ENCODE data around the gene DLL4.

Gene DLL4

GRCh38 chr15:40928821-40929659 is at the start of gene DLL4:
Gene DLL4 (plus strand): TSS chr15:40929340. CDS start chr15:40929669, 329 bp downstream.
- Histone ChIP-seq H3K4me3 (ENCODE audit: low read depth, low read length) (peak within 1 kb of the TSS; percentile 80), H3K36me3 (ENCODE audit: control insufficient read depth, insufficient read depth, low read length) (no peaks in the 10 kb centered on the region), H3K27me3 (ENCODE audit: control insufficient read depth, insufficient read depth, low read length) (peaks cover 100% of the 10 kb centered on the region), H3K27ac (ENCODE audit: low read depth, low read length) (no peak within 1 kb of the TSS), H3K9me3 (ENCODE audit: control insufficient read depth, insufficient read depth, low read depth, low read length) (no peaks in the 10 kb centered on the region), H3K9ac (ENCODE audit: low read length) (no peak within 1 kb of the TSS), H3K4me1 (ENCODE audit: control insufficient read depth, insufficient read depth, low read length) (peaks cover 42% of the 10 kb centered on the region)

GRCh38 chr15:40879609-40880008 is 49.5 kb upstream of the DLL4 start:
- Histone ChIP-seq H3K9ac (ENCODE audit: low read length) (no peak overlapping the region), H3K27ac (ENCODE audit: low read depth, low read length) (no peak overlapping the region), H3K36me3 (ENCODE audit: control insufficient read depth, insufficient read depth, low read length) (no peaks in the 10 kb centered on the region), H3K4me3 (ENCODE audit: low read depth, low read length) (no peak overlapping the region), H3K27me3 (ENCODE audit: control insufficient read depth, insufficient read depth, low read length) (peaks cover 1% of the 10 kb centered on the region), H3K4me1 (ENCODE audit: control insufficient read depth, insufficient read depth, low read length) (peaks cover 6% of the 10 kb centered on the region), H3K9me3 (ENCODE audit: control insufficient read depth, insufficient read depth, low read depth, low read length) (peaks cover 4% of the 10 kb centered on the region; the same call in 1 of the 2 replicates)

GRCh38 chr15:40881351-40881750 is 47.8 kb upstream of the DLL4 start:
- Histone ChIP-seq H3K4me3 (ENCODE audit: low read depth, low read length) (no peak overlapping the region), H3K27me3 (ENCODE audit: control insufficient read depth, insufficient read depth, low read length) (no peaks in the 10 kb centered on the region), H3K36me3 (ENCODE audit: control insufficient read depth, insufficient read depth, low read length) (no peaks in the 10 kb centered on the region), H3K9me3 (ENCODE audit: control insufficient read depth, insufficient read depth, low read depth, low read length) (peaks cover 4% of the 10 kb centered on the region; the same call in 1 of the 2 replicates), H3K9ac (ENCODE audit: low read length) (no peak overlapping the region), H3K27ac (ENCODE audit: low read depth, low read length) (no peak overlapping the region), H3K4me1 (ENCODE audit: control insufficient read depth, insufficient read depth, low read length) (peaks cover 6% of the 10 kb centered on the region)

DNA sequence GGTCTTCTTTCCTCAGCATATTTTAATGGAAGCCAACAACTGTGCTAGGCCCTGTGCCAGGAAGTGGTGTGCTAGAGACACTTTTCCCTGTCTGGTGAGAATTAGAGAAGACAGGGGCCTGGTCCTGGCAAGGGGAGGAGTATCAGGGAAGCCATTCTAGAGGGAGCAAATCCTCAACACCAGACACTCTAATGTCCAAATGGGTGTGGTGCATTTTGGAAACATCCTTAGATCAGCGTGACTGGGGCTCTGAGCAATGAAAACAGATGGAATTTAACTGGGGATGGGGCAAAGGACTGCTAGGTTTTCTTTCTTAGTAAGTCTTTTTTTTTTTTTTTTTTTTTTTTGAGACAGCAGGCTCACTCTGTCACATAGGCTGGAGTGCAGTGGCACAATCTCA is 42.6 kb upstream of the DLL4 start:
- H3K9ac ChIP-seq (ENCODE audit: low read length), result no peak overlapping the region
- no peaks in the 10 kb centered on the region for H3K27me3 ChIP-seq (ENCODE audit: control insufficient read depth, insufficient read depth, low read length)
- no peak overlapping the region for H3K27ac ChIP-seq (ENCODE audit: low read depth, low read length)
- H3K4me3 ChIP-seq (ENCODE audit: low read depth, low read length), result no peak overlapping the region
- H3K4me1 ChIP-seq (ENCODE audit: control insufficient read depth, insufficient read depth, low read length), result no peaks in the 10 kb centered on the region
- H3K9me3 ChIP-seq (ENCODE audit: control insufficient read depth, insufficient read depth, low read depth, low read length), result peaks cover 4% of the 10 kb centered on the region; the same call in 1 of the 2 replicates
- H3K36me3 ChIP-seq (ENCODE audit: control insufficient read depth, insufficient read depth, low read length), result no peaks in the 10 kb centered on the region

GRCh38 chr15:40889112-40889511 is 40.0 kb upstream of the DLL4 start:
- Histone ChIP-seq H3K9ac (ENCODE audit: low read length) (no peak overlapping the region), H3K9me3 (ENCODE audit: control insufficient read depth, insufficient read depth, low read depth, low read length) (no peaks in the 10 kb centered on the region), H3K27me3 (ENCODE audit: control insufficient read depth, insufficient read depth, low read length) (peaks cover 16% of the 10 kb centered on the region), H3K27ac (ENCODE audit: low read depth, low read length) (no peak overlapping the region), H3K36me3 (ENCODE audit: control insufficient read depth, insufficient read depth, low read length) (no peaks in the 10 kb centered on the region), H3K4me1 (ENCODE audit: control insufficient read depth, insufficient read depth, low read length) (no peaks in the 10 kb centered on the region), H3K4me3 (ENCODE audit: low read depth, low read length) (no peak overlapping the region)

- Histone ChIP-seq H3K9ac (ENCODE audit: low read length) (no peak overlapping the region), H3K27me3 (ENCODE audit: control insufficient read depth, insufficient read depth, low read length) (peaks cover 16% of the 10 kb centered on the region), H3K4me3 (ENCODE audit: low read depth, low read length) (no peak overlapping the region), H3K9me3 (ENCODE audit: control insufficient read depth, insufficient read depth, low read depth, low read length) (no peaks in the 10 kb centered on the region), H3K36me3 (ENCODE audit: control insufficient read depth, insufficient read depth, low read length) (peaks cover 6% of the 10 kb centered on the region), H3K27ac (ENCODE audit: low read depth, low read length) (no peak overlapping the region), H3K4me1 (ENCODE audit: control insufficient read depth, insufficient read depth, low read length) (peaks cover 6% of the 10 kb centered on the region)
Observed at GRCh38 chr15:40891138-40891537, 38.0 kb upstream of the DLL4 start.

- peaks cover 16% of the 10 kb centered on the region for H3K27me3 ChIP-seq (ENCODE audit: control insufficient read depth, insufficient read depth, low read length)
- no peak overlapping the region for H3K4me3 ChIP-seq (ENCODE audit: low read depth, low read length)
- H3K4me1 ChIP-seq (ENCODE audit: control insufficient read depth, insufficient read depth, low read length), result peaks cover 6% of the 10 kb centered on the region
- H3K9me3 ChIP-seq (ENCODE audit: control insufficient read depth, insufficient read depth, low read depth, low read length), result no peaks in the 10 kb centered on the region
- H3K36me3 ChIP-seq (ENCODE audit: control insufficient read depth, insufficient read depth, low read length), result peaks cover 9% of the 10 kb centered on the region
- H3K27ac ChIP-seq (ENCODE audit: low read depth, low read length), result no peak overlapping the region
- H3K9ac ChIP-seq (ENCODE audit: low read length), result no peak overlapping the region
Observed at GRCh38 chr15:40891810-40892446, 37.2 kb upstream of the DLL4 start.

GRCh38 chr15:40892447-40893012 is 36.6 kb upstream of the DLL4 start:
- H3K27ac ChIP-seq (ENCODE audit: low read depth, low read length), result no peak overlapping the region
- H3K9me3 ChIP-seq (ENCODE audit: control insufficient read depth, insufficient read depth, low read depth, low read length), result no peaks in the 10 kb centered on the region
- peaks cover 6% of the 10 kb centered on the region for H3K4me1 ChIP-seq (ENCODE audit: control insufficient read depth, insufficient read depth, low read length)
- peaks cover 16% of the 10 kb centered on the region for H3K27me3 ChIP-seq (ENCODE audit: control insufficient read depth, insufficient read depth, low read length)
- H3K4me3 ChIP-seq (ENCODE audit: low read depth, low read length), result no peak overlapping the region
- H3K36me3 ChIP-seq (ENCODE audit: control insufficient read depth, insufficient read depth, low read length), result peaks cover 14% of the 10 kb centered on the region
- H3K9ac ChIP-seq (ENCODE audit: low read length), result no peak overlapping the region

DNA sequence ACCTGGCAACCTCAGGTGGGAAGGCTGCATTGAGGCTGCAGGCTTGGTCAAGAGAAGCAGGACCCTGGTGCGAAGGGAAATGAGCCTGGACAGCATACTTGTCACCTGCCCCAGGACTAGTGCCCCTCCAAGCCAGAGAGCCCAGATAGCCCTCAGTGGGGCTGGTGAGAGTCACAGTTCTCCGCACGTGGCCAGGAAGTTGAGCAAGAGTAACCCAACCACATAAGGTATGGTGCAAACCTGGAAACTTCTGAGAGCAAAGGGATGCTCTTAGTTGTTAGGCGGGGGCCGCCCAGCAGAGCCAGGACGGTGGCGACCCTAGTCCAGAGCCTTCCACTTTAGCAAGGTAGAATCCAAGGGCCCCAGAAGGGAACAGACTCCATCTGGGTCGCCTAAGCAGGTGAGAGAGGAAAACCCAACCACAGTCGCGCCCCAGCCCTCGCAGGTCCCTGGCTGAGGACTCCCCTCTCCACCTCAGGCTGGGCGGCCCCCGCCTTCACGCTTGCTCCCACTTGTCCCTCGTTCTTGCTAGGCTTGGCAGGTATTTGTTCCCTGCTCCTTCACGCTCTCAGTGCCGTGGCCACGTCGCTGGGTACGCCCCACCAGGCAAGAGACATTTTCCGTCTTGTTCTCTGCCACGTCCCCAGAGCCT is 36.0 kb upstream of the DLL4 start:
- Histone ChIP-seq H3K9me3 (ENCODE audit: control insufficient read depth, insufficient read depth, low read depth, low read length) (no peaks in the 10 kb centered on the region), H3K4me3 (ENCODE audit: low read depth, low read length) (peak overlapping the region; percentile 66), H3K27me3 (ENCODE audit: control insufficient read depth, insufficient read depth, low read length) (peaks cover 16% of the 10 kb centered on the region), H3K4me1 (ENCODE audit: control insufficient read depth, insufficient read depth, low read length) (peaks cover 6% of the 10 kb centered on the region), H3K9ac (ENCODE audit: low read length) (no peak overlapping the region), H3K36me3 (ENCODE audit: control insufficient read depth, insufficient read depth, low read length) (peaks cover 16% of the 10 kb centered on the region), H3K27ac (ENCODE audit: low read depth, low read length) (no peak overlapping the region)

- Histone ChIP-seq H3K27me3 (ENCODE audit: control insufficient read depth, insufficient read depth, low read length) (peaks cover 16% of the 10 kb centered on the region), H3K4me3 (ENCODE audit: low read depth, low read length) (peak within 1 kb of the TSS; percentile 90), H3K9me3 (ENCODE audit: control insufficient read depth, insufficient read depth, low read depth, low read length) (no peaks in the 10 kb centered on the region), H3K27ac (ENCODE audit: low read depth, low read length) (peak within 1 kb of the TSS; percentile 53; the same call in 1 of the 2 replicates), H3K9ac (ENCODE audit: low read length) (peak within 1 kb of the TSS; percentile 84), H3K36me3 (ENCODE audit: control insufficient read depth, insufficient read depth, low read length) (peaks cover 25% of the 10 kb centered on the region), H3K4me1 (ENCODE audit: control insufficient read depth, insufficient read depth, low read length) (peaks cover 6% of the 10 kb centered on the region)
Observed at GRCh38 chr15:40893733-40894680, 35.1 kb upstream of the DLL4 start, which contains the start of gene VPS18. Gene VPS18 (plus strand): TSS chr15:40894450. CDS start chr15:40894769, 319 bp downstream.

Data from HUES6 (cell line).